Measurements from ENCODE around the gene SPTBN5.

Gene SPTBN5

DNA sequence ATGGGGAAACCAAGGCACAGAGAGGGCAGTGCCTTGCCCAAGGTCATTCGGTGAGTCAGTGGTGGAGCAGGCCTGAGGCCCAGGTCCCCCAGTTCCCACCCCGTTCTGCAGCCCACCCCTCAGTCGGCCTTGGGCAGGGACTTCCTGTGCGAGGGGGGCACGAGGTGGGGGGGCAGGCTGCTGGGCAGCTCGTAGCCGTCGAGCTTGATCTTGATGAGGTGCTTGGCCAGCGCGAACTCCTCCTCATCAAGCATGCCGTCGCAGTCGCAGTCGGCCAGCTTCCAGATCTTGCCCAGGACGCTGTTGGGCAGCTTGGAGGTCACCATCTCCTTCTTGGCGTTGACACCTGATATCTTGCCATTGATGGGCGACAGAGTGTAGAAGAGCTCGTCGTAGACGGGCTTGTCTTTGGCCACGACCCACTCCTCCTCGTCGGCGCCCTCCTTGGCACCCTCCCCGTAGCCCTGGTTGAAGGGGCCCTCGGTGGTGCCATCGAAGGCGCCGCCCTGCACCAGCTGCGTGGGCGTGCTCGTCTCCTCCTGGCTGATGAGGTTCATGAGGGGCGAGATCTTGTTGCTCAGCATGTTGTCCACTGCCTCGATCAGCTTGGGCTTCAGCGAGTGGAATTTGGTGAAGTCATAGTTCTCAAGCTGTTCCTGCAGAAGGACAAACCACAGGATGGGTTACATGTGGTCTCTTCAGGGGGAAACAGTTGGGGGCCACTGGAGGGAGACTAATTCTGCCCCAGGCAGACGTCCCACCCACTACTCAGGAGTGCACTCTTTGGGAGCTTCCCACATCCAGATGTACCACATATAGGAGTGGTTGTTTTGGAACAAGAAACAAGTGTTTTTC lies 6.9 kb upstream of the SPTBN5 start:
- DNase-seq, result no peak

DNA sequence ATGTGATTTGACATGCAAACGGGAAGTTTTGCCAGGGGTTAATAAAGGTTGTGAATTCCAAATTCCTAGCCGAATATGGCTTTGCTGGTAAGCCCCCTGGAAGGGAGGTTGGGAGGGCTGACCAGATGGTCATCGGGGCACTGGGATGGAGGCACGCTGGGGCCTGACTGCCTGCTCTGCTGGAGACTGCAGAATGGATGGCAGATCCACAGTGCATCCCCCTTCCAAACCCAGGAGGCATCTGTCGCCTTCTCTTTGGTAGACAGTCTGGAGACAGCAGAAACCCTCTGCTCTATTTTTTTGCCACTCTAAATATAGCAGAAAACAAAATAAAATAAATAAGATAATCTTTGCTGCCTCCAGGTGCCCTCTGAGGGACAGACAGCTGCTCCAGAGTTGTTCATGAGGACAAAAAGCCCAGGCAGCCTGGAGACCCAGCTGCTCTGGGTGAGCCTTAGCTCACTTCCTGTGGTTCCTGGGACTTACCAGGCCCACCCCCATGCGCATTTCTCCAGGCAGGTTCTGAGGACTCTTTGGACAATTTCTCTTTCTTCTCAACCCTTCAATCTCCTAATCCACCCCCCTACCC lies 6.1 kb upstream of the SPTBN5 start:
- DNase-seq, result no peak

DNA sequence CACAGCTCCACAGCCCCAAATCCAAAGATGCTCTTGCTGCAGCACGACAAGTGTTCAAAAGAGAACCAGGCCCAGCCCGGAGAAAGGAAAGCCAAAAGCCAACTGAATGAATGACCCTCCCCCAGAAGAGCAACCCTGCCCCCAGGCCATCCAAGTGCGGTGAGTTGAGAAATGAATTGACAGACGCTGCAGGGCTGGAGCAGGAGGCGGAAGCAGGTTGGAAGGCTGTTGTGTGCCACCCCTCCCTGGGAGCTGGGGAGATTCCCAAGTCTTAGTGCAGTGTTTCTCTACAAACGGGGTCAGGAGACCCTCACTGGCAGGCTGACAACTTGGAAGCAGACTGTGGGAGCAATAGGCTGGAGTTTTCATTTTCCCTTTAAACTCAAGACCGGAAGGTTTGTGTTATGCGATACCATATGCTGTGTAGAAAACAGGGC lies 3.5 kb upstream of the SPTBN5 start:
- no peak for DNase-seq

DNA sequence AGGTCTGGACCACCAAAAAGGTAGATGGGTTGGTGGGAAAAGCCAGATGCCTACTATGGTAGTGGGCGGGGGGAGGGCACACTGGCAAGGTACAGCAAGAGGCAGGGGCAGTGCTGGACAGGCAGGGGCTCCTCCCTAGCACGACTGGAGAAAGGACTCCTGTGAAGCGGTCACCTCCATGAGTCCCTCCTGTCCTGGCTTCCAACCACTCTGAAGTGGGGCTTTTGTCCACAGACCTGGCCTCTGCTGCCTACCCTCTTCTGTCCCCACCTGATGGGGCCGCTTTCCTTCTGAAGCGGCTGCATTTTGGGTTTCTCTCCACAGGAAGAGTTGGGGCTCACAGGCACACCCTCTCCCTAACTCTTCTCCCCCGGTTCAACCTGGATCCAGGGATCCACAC lies 2.7 kb upstream of the SPTBN5 start:
- no peak for DNase-seq

DNA sequence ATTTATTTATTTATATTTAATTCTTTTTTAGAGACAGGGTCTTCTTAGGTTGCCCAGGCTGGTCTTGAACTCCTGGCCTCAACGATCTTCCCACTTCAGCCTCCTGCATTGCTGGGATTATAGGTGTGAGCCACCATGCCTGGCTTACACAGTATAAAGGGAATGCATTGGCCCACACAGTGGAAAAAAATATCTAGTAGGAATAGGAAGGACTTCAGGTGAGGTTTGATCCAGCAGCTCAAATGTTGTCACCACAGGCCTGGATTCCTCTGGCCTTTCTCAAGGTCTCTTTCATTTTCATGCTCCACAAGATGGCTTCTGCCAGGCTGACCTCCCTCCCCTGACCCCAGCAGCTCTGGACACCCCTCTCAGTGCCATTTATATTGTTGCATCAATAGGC lies 2.1 kb upstream of the SPTBN5 start:
- no peak for DNase-seq

DNA sequence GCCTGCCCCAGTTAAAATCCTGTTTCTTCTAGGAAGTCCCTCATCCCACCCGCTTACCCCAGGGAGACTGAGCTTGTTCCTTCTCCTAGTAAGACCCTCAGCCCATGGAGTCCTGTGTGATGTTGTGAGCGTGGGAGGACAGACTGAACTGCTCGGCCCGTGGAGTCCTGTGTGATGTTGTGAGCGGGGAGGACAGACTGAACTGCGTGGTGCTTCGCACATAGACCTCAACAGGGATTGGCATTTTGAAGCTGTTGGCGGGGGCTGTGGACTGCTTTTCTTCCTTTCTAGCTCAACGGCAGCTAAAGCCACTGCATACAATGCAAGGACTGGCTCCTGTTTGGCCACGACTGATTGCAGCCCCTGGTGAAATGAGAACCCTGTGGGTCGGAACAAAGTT lies 1.6 kb upstream of the SPTBN5 start:
- DNase-seq, result no peak

DNA sequence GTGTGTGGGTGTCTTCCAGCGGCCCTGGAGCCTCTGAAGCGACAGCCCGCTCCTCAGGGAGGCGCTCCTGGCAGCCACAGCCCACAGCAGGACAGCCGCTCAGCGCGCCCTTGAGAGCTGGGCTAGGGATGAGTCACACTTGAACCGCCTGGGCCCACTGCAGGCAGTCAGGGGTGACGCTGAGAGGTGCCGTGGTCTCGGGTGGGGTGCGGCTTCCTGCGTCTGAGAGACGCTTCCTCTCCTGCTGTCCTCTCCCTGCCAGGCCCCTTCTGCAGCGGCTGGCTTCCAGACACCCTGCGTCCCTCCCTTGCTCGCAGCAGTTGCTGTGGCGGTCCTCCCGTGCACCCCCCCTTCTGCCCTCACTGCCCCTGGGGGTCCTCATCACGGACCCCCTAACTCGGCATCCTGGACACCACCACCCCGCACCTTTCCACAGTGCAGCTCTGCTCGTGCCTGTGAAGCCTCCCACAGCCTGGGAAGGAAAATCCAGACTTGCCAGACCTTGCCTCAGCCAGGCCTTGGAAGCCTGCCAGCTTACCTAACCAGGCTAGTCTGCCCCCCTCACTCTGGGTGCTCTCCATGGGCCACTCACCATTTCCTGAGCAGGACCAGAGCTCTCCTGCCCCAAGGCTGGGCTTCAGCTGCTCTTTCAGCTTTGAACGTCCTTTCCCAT lies 1.1 kb upstream of the SPTBN5 start:
- DNase-seq, result peak; percentile 51 to 89

DNA sequence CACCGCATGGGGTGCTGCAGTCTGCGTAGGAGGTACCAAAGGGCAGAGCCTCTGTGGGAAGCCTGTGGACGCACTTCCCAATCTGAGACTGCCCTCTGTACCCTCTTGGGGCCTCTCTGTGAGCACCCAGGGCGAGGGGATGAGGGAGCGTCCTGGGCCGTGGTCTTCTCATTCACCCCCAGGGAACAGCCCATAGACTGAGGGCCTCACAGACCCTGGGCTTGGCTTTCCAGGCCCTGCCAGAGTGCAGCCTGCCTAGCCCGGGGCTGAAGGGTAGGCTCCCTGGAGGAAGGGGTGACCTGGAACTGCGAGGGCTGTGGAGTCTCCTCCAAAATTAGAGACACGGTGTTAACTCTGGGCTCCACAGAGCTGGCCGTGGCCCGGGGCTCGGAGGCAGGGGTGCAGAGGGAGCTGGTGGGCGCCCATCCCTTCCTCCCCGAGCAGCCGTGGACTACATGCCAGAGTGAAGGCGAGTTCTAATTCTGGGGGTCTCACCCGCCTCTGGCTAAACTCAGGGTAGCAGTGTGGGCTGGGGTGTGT lies 468 bp upstream of the SPTBN5 start:
- DNase-seq, result no peak

DNA sequence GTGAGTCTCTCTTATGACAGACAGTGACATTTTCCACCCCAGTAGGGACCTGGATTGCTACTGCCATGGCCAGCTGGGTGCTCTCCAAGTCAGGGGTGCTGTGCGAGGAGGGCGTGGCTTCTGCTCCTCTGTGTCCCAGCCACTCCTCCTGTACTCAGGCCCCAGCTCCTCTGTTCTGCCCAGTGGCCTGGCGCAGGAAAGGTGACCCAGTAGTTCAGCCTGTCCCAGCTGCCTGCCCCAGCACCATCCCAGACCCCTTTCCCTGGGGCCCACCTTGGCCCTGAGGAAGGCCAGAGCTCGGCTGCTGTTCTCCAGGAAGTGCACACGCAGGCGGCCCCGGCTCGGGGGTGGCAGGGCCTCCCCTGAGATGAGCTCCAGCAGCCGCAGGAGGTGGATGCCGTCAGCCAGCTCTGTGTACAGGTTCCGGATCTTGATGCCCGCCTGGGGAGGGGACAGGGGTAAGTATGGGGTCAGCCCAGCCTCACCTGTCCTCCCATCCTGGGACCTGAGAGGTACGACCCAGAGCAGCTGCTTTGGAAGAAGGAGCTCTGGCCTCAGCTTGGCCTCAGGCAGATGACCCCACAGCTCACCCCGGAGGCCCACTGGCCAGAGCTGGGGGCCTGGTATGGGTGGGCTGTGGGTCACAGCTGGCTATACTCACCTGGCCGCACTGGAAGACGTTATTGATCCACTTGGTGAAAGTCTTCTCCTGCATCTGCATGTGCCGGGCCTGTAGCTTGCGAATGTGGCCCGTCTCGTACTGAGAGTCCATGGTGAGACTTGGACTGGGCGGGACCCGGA lies 1.0 kb downstream of the SPTBN5 start:
- DNase-seq, result no peak

DNA sequence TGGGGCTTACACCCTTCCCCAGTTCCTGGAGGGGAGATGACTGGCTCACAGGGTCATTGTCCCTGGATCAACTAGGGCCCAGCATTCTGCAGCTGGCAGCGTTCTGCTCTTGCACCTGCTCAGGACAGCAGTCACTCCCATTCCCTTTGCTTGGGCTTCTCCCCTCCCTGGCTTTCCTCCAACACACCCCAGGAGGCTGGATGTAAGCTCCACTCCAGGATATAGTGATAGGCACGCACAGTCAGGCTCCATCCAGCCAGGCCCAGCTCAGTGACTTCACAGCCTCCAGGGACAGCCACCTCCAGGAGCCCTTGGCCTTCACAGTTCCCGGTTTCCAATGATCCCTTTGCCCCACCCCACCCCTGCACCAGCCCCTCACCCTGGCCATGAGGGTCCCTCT lies 1.9 kb downstream of the SPTBN5 start:
- DNase-seq, result no peak

DNA sequence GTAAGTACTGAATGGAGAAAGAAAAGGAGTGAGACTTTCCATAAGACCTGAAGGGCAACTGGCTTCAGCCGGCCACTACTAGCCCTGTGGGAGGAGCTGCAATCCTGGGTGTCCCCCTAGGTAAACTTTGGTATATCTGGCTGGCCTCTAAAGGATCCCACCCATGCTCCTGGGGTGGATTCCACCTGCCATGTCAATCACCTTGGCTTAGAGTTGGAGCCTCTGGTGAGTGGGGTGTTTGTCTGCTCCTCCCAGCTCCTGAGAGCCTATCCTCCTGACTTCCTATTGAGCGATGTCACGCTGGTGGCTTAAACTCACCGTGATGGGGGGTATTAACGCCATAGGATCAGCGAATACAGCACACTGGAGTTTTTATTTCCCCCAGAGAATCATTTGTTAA lies 2.6 kb downstream of the SPTBN5 start:
- DNase-seq, result no peak

DNA sequence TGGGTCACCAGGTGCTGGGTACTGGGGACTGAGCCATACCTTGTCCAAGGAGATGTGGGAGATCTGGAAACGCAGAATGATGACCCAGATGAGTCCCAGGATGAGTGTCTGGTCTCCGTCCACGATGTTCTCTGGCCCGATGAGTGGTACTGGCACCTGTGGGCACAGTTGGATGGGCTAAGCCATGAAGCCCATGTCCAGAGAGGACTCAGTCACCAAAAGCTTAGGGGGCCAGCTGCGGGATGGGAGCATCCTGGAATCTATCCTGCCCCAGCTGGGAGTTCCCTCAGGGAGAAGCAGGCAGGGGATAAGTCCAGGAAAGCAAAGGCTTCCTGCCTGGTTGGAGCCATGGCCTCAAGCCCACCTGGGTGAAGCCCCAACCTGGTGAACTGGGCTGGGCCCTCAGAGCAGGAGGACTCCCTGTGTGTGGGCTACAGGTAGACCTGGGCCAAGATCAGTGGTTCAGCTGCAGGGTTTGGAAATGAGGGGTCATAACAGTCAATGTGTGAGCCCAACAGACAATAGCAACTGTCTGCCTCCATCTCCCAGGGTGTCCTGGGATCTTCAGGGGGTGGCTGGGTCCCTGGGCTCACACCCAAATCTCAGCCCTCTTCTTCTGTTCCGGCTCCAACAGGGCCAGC lies 3.7 kb downstream of the SPTBN5 start:
- no peak for DNase-seq

DNA sequence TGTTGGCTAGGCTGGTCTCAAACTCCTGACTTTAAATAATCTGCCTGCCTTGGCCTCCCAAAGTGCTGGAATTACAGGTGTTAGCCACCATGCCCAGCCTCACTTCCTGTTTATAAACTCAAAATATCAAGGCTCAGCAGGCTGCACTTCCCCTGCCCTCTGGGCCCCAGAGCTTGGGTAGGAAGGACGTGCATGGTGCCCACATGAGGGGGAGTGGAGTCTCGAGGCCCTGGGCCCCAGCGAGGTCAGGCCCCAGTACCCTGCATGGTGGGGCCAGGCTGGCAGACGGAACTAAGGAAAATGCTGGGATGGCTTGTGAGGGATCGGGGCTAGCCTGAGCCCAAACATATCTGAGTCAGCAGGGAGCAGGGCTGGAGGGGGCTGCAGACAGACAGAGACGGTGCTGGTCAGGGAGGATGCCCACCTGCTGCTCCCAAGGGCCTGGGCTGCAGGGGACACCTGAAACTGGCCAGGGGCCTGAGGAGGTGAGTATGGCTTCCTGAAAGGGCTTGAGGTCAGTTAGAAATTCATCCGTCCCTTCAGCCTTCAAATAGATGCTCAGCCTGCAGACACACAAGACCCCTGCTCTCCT lies 5.1 kb downstream of the SPTBN5 start:
- DNase-seq, result no peak

DNA sequence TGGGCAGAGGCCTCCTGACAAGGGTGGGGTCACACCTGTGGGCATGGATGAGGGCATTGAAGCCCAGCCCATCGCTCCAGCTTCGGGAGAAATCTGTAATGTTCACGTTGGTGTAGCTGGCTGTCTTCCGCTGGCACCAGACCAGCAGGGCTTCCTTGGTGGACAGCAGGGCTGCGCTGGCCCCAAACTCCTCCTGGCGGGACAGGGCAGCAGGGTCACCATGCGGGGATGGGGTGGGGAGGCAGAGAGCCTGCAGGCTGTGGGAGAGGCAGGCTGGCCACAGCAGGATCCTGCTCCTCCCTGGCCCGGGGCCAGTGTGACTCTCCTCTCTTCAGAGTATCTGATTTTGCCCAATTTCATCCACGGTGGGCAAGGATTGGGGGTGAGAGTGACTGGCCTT lies 6.0 kb downstream of the SPTBN5 start:
- no peak for DNase-seq

DNA sequence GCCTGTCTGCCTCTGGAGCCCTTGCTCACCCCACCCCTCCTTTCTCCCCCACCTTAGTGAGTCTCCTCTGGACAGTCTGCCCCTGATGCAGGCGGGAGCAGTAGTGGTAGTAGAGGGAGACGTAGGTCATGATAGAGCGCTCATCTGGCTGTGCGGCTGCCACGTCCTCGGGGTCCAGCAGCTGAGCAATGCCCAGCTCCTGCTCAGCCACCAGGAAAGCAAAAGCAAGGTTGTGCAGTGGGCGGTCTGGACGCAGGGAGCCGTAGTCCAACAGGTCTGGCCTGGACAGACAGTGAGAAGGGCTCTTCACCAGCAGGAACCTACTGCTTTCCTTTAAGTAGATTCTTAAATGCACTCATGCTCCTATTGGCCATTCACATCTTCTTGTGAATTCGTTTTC lies 6.7 kb downstream of the SPTBN5 start:
- DNase-seq, result no peak

DNA sequence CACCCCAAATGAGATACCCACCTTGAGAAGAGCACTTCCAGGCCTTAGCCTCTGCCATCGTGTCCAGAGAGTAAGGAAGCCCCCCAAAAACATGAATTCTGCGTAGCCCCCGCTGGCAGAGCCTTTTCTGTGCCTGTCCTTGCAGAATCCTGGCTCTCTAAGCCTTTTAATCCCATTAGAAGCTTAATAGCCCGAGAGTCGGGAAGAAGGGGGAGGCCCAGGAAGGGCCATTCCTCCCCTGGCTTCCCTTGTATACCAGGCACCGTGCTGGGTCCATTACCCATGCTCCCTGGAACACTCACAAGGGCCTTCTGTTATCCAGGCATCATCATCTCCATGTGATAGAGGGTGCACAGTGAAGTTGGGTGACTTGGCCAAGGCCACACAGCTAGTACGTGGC lies 7.1 kb downstream of the SPTBN5 start:
- no peak for DNase-seq

DNA sequence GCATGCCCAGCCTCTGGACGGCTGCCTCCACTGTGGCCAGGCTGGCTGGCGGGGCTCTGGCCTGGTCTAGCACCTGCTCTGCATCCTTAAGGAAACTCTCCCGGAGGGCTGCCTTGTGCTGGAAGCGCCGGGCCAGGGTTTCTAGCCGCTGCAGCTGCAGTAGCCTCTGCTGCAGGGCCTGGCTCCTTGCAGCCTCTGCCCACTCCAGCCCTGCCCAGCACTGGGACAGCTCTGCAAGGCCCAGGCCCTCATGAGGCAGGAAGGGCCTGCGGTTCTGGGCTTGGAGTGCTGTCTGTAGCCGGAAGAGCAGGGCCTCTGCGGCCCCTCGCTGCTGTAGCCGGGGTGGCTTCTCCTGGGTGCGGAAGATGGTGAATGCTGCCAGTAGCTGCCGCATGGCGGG lies 8.0 kb downstream of the SPTBN5 start:
- DNase-seq, result no peak

DNA sequence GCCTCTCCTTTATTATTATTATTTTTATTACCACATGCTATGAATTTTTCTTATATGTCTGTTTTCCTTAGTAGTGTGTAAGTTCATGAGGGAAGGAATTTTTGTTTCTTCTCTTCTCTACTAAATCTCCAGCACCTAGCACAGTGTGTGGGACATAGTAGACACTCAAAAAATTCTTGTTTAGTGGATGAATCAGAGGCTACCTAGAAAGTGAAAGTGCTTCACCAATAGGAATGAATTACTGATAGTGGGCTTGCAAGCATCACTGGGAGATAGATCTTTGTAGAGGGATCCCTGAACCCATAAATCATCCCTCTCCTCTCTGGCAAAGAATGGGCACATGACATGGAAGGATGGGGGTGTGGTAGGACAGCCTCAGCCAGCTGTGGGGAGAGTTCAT lies 8.5 kb downstream of the SPTBN5 start:
- no peak for DNase-seq

DNA sequence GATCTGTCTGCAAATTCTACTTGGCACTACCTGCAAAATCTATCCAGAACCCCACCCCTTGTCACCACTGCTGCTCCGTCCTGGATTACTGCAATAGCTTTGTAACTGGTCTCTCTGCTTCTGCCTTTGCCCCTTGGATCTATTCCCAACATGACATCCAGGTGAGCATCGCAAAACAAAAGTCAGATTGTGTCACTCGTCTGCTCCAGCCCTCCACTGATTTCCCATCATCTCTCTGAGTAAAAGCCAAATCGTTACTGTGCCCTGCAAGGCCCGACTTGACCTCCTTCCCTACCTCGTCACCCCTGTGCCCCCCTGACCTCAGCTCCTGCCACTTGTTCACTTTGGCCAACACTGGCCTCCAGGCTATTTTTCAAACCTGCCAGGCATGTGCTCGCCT lies 9.4 kb downstream of the SPTBN5 start:
- no peak for DNase-seq

DNA sequence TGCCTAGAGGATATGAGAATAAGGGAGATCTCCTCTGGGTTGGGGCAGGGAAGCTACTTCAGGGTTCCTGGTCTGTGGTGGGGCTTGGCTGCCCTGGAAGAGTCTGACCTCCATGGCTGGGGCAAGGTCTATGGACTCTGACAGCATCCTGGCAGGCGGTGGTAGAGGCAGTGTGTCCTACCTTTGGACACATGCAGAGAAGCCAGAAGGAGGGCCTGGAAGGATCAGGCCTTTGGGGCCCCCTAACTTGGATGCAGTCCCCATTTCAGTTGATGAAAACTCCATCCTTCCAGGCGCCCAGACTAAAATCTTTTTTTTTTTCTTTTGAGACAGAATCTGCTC lies 10.4 kb downstream of the SPTBN5 start:
- no peak for DNase-seq

DNA sequence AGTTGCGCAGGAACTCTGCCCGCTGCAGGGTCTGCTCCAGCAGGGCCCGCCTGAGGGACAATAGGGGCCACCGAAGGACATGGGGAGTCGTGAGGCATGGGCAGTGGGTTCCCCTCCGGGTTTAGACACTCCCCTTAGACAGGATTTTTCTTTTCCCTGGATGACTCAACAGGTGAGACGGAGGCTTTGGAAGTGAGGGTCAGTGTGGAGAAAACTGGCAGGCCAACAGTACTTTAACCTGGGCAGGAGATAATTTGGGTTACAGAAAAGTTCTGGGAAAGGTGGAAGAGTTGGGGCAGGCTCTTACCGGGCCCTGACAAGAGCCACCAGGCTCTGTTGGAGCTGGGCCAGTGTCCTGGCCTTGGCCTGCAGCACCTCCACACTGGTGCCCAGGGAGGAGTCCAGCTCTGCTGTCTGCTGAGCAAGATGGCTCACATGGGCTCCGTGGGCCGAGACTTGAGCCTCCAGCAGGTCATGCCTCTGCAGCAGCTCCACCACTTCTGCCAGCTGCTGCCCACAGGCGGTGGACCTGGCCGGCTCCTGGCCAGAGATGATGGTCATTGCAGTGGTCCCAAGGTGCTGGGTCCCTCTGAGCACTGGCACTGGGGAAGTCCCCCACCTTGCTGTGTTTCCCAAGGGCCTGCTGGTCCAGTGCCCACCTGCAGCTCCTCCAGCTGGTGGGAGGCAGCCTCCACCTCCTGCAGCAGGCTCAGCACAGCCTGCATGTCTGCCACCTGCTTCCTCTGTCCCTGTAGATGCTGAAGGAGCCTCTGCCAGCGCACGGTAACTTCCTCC lies 11.0 kb downstream of the SPTBN5 start:
- DNase-seq, result peak in 1 of 2 donors; percentile 36

All from bone marrow (tissue), 2 donors.